ENCODE data around the gene RPL10A.

RPL10A gene

GRCh38 chr6:35483062-35483461 lies 14.9 kb downstream of the RPL10A start:
- no peak overlapping the region for H3K4me3 ChIP-seq (ENCODE audit: low read length)
- peaks cover 46% of the 10 kb centered on the region for H3K27me3 ChIP-seq (ENCODE audit: control insufficient read depth, low read length)
- H3K9me3 ChIP-seq (ENCODE audit: control insufficient read depth, insufficient read depth, low read length) = no peaks in the 10 kb centered on the region
- no peak overlapping the region for H3K27ac ChIP-seq (ENCODE audit: low read depth, low read length)
- no peak overlapping the region for H3K4me2 ChIP-seq (ENCODE audit: low read length)
- H4K20me1 ChIP-seq (ENCODE audit: control insufficient read depth, insufficient read depth, low read depth, low read length) = no peaks in the 10 kb centered on the region
- H3F3A ChIP-seq (ENCODE audit: control insufficient read depth, insufficient read depth) = no peaks in the 10 kb centered on the region
- no peak for TF ChIP-seq EZH2phosphoT487 (IDR thresholded peaks at IDR 0.05; ENCODE audit: borderline replicate concordance, low read length)
- no peak for TF ChIP-seq CTCF (IDR thresholded peaks at IDR 0.05; ENCODE audit: low read depth, low read length, poor library complexity, severe bottlenecking)
- H3K4me1 ChIP-seq (ENCODE audit: control insufficient read depth, low read length) = no peaks in the 10 kb centered on the region
- no peaks in the 10 kb centered on the region for H3K9me2 ChIP-seq (replicated peaks; ENCODE audit: control insufficient read depth, low read length)
- H3K36me3 ChIP-seq (ENCODE audit: control insufficient read depth, low read length) = no peaks in the 10 kb centered on the region
- H3K79me2 ChIP-seq (ENCODE audit: control insufficient read depth, low read length) = no peaks in the 10 kb centered on the region

- no peaks in the 10 kb centered on the region for H4K20me1 ChIP-seq (ENCODE audit: control insufficient read depth, insufficient read depth, low read depth, low read length)
- no peak overlapping the region for H3K27ac ChIP-seq (ENCODE audit: low read depth, low read length)
- H3K4me3 ChIP-seq (ENCODE audit: low read length) = no peak overlapping the region
- no peaks in the 10 kb centered on the region for H3K36me3 ChIP-seq (ENCODE audit: control insufficient read depth, low read length)
- no peaks in the 10 kb centered on the region for H3K9me3 ChIP-seq (ENCODE audit: control insufficient read depth, insufficient read depth, low read length)
- no peak for TF ChIP-seq EZH2phosphoT487 (IDR thresholded peaks at IDR 0.05; ENCODE audit: borderline replicate concordance, low read length)
- peaks cover 49% of the 10 kb centered on the region for H3K27me3 ChIP-seq (ENCODE audit: control insufficient read depth, low read length)
- H3F3A ChIP-seq (ENCODE audit: control insufficient read depth, insufficient read depth) = no peaks in the 10 kb centered on the region
- H3K9me2 ChIP-seq (replicated peaks; ENCODE audit: control insufficient read depth, low read length) = no peaks in the 10 kb centered on the region
- H3K4me2 ChIP-seq (ENCODE audit: low read length) = no peak overlapping the region
- H3K4me1 ChIP-seq (ENCODE audit: control insufficient read depth, low read length) = no peaks in the 10 kb centered on the region
- no peaks in the 10 kb centered on the region for H3K79me2 ChIP-seq (ENCODE audit: control insufficient read depth, low read length)
Measured at GRCh38 chr6:35483490-35483889, 15.3 kb downstream of the RPL10A start.

DNA sequence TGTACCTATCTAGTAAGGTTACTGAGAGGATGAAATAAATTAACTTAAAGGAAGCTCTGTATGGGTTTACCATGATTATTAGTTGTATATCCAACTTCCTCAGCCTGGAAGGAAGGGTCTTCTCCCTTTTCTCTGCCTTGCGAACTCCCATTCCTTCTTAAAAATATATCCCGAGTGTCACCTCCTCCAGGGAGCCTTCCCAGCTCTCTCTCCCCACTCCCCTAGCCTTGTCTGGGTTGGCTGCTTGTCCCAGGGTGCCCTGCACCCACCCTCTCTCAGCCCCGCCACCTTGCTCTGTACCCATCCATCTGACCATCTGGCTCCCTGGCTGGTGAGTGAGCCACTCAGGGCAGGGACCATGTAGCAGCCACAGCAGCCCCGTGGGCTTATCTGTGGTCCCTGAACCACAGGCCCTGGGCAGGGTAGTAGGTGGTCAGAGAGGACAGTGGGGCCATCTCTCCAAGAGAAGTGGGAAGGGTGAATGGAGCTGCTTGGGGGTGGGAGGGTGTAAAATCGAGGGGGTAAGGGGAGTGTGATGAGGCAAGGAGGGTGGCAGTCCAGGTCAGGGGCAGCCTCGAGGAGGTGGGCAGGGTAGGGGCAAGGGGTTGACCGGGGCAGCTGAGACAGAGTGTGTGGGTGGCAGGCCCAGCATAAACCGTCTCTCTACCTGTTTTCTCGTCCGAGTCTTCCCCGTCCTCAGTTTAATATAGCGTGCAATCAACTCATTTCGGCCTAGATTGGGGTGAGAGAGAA lies 15.9 kb downstream of the RPL10A start:
- Histone ChIP-seq H3K9me2 (replicated peaks; ENCODE audit: control insufficient read depth, low read length) (no peaks in the 10 kb centered on the region), H3K4me1 (ENCODE audit: control insufficient read depth, low read length) (no peaks in the 10 kb centered on the region), H3K36me3 (ENCODE audit: control insufficient read depth, low read length) (no peaks in the 10 kb centered on the region), H3K4me2 (ENCODE audit: low read length) (no peak overlapping the region), H3K4me3 (ENCODE audit: low read length) (no peak overlapping the region), H3K9me3 (ENCODE audit: control insufficient read depth, insufficient read depth, low read length) (no peaks in the 10 kb centered on the region), H3K27ac (ENCODE audit: low read depth, low read length) (no peak overlapping the region), H3K79me2 (ENCODE audit: control insufficient read depth, low read length) (no peaks in the 10 kb centered on the region), H3F3A (ENCODE audit: control insufficient read depth, insufficient read depth) (no peaks in the 10 kb centered on the region), H3K27me3 (ENCODE audit: control insufficient read depth, low read length) (peaks cover 49% of the 10 kb centered on the region), H4K20me1 (ENCODE audit: control insufficient read depth, insufficient read depth, low read depth, low read length) (no peaks in the 10 kb centered on the region)
- no peak for TF ChIP-seq CTCF (IDR thresholded peaks at IDR 0.05; ENCODE audit: low read depth, low read length, poor library complexity, severe bottlenecking)

- Histone ChIP-seq H3K4me1 (ENCODE audit: control insufficient read depth, low read length) (no peaks in the 10 kb centered on the region), H3K4me2 (ENCODE audit: low read length) (no peak overlapping the region)
- TF ChIP-seq EZH2phosphoT487 (IDR thresholded peaks at IDR 0.05; ENCODE audit: borderline replicate concordance, low read length) (no peak), CTCF (IDR thresholded peaks at IDR 0.05; ENCODE audit: low read depth, low read length, poor library complexity, severe bottlenecking) (no peak)
Measured at GRCh38 chr6:35484921-35485392, 16.8 kb downstream of the RPL10A start.

More at GRCh38 chr6:35484921-35485392, 16.8 kb downstream of the RPL10A start:
- peaks cover 46% of the 10 kb centered on the region for H3K27me3 ChIP-seq (ENCODE audit: control insufficient read depth, low read length)
- no peak overlapping the region for H3K27ac ChIP-seq (ENCODE audit: low read depth, low read length)
- no peaks in the 10 kb centered on the region for H4K20me1 ChIP-seq (ENCODE audit: control insufficient read depth, insufficient read depth, low read depth, low read length)
- no peak overlapping the region for H3K4me3 ChIP-seq (ENCODE audit: low read length)
- no peaks in the 10 kb centered on the region for H3K79me2 ChIP-seq (ENCODE audit: control insufficient read depth, low read length)
- no peaks in the 10 kb centered on the region for H3F3A ChIP-seq (ENCODE audit: control insufficient read depth, insufficient read depth)
- H3K9me3 ChIP-seq (ENCODE audit: control insufficient read depth, insufficient read depth, low read length) = no peaks in the 10 kb centered on the region
- H3K9me2 ChIP-seq (replicated peaks; ENCODE audit: control insufficient read depth, low read length) = no peaks in the 10 kb centered on the region
- no peaks in the 10 kb centered on the region for H3K36me3 ChIP-seq (ENCODE audit: control insufficient read depth, low read length)

Measured in DOHH2 (cell line).